ENCODE results near the gene RNF7. TPM values are rescaled to one million over a fixed set of nuclear protein-coding genes. Genes with fewer than 3 reads are reported as not detected.
"Not testable (repeated sequence)": the region's sequence is repeated elsewhere in the genome, so short reads cannot be mapped to it uniquely, and the experiment has no call there.

RNF7 gene
- total and polyA plus RNA-seq, 2 experiments from 2014 or later: 115 to 234 TPM

- Histone ChIP-seq H3K27me3 (replicated peaks; ENCODE audit: insufficient read depth) (peaks cover 6% of the 10 kb centered on the region; the same call in 1 of the 2 replicates), H3K9me3 (ENCODE audit: low read depth) (no peaks in the 10 kb centered on the region), H3K4me2 (ENCODE audit: unreplicated experiment) (no peak overlapping the region), H2AFZ (no peak overlapping the region), H3K9me2 (ENCODE audit: insufficient read depth) (no peaks in the 10 kb centered on the region), H3K4me1 (ENCODE audit: insufficient read depth) (no peaks in the 10 kb centered on the region), H4K20me1 (ENCODE audit: insufficient read depth) (no peaks in the 10 kb centered on the region), H3F3A (ENCODE audit: insufficient read depth) (no peaks in the 10 kb centered on the region), H3K79me2 (ENCODE audit: insufficient read depth) (no peaks in the 10 kb centered on the region), H3K9ac (no peak overlapping the region), H3K27ac (no peak overlapping the region), H3K4me3 (no peak overlapping the region), H3K36me3 (ENCODE audit: low read depth) (no peaks in the 10 kb centered on the region)
- 45 to 53% methylated on average over 7 of the region's 7 CpGs for WGBS, 2 experiments (ENCODE audit: low coverage in 1 of 2, low lambda C conversion rate in 2 of 2, missing lambda C conversion rate in 2 of 2)
- in situ Hi-C loops (cut with MboI): no loop called here
- TF ChIP-seq EZH2phosphoT487 (IDR thresholded peaks at IDR 0.05; ENCODE audit: insufficient read depth, low read depth) (no peak), EZH2 (IDR thresholded peaks at IDR 0.05; ENCODE audit: insufficient read depth, poor library complexity, severe bottlenecking) (no peak)
- no peak for DNase-seq
Observed at GRCh38 chr3:141699324-141699723, 38.8 kb upstream of the RNF7 start.

GRCh38 chr3:141699897-141700296 is 38.2 kb upstream of the RNF7 start:
- TF ChIP-seq EZH2 (IDR thresholded peaks at IDR 0.05; ENCODE audit: insufficient read depth, poor library complexity, severe bottlenecking) (no peak), EZH2phosphoT487 (IDR thresholded peaks at IDR 0.05; ENCODE audit: insufficient read depth, low read depth) (no peak)
- Histone ChIP-seq H3K27ac (no peak overlapping the region), H4K20me1 (ENCODE audit: insufficient read depth) (no peaks in the 10 kb centered on the region), H3K9me2 (ENCODE audit: insufficient read depth) (no peaks in the 10 kb centered on the region), H2AFZ (no peak overlapping the region), H3K4me3 (no peak overlapping the region), H3K4me2 (ENCODE audit: unreplicated experiment) (no peak overlapping the region), H3K9me3 (ENCODE audit: low read depth) (no peaks in the 10 kb centered on the region), H3K4me1 (ENCODE audit: insufficient read depth) (no peaks in the 10 kb centered on the region), H3K36me3 (ENCODE audit: low read depth) (no peaks in the 10 kb centered on the region), H3F3A (ENCODE audit: insufficient read depth) (no peaks in the 10 kb centered on the region), H3K79me2 (ENCODE audit: insufficient read depth) (no peaks in the 10 kb centered on the region), H3K9ac (no peak overlapping the region), H3K27me3 (replicated peaks; ENCODE audit: insufficient read depth) (peaks cover 6% of the 10 kb centered on the region; the same call in 1 of the 2 replicates)
- DNase-seq: no peak
- WGBS, 2 experiments (ENCODE audit: low coverage in 1 of 2, low lambda C conversion rate in 2 of 2, missing lambda C conversion rate in 2 of 2): 51 to 55% methylated on average over 6 of the region's 6 CpGs
- in situ Hi-C loops (cut with MboI): no loop called here

GRCh38 chr3:141703367-141703766 is 34.7 kb upstream of the RNF7 start:
- H3K9me2 ChIP-seq (ENCODE audit: insufficient read depth); H2AFZ ChIP-seq; H3K36me3 ChIP-seq (ENCODE audit: low read depth); DNase-seq; H3K27ac ChIP-seq; H4K20me1 ChIP-seq (ENCODE audit: insufficient read depth); H3K4me3 ChIP-seq; H3K27me3 ChIP-seq (replicated peaks; ENCODE audit: insufficient read depth); H3K9me3 ChIP-seq (ENCODE audit: low read depth); H3K9ac ChIP-seq; H3K79me2 ChIP-seq (ENCODE audit: insufficient read depth); H3K4me2 ChIP-seq (ENCODE audit: unreplicated experiment); in situ Hi-C loops (cut with MboI): not testable (repeated sequence)
- peaks cover 13% of the 10 kb centered on the region for H3K4me1 ChIP-seq (ENCODE audit: insufficient read depth)
- peaks cover 17% of the 10 kb centered on the region for H3F3A ChIP-seq (ENCODE audit: insufficient read depth)
- 90 to 95% methylated on average over 3 of the region's 3 CpGs for WGBS, 2 experiments (ENCODE audit: low coverage in 1 of 2, low lambda C conversion rate in 2 of 2, missing lambda C conversion rate in 2 of 2)

- in situ Hi-C loops (cut with MboI): no loop called here
- H3K9ac ChIP-seq: no peak overlapping the region
- no peaks in the 10 kb centered on the region for H3K9me2 ChIP-seq (ENCODE audit: insufficient read depth)
- H3K27ac ChIP-seq: peak overlapping the region; percentile 26; the same call in 1 of the 2 replicates
- no peak overlapping the region for H3K4me3 ChIP-seq
- no peak for TF ChIP-seq EZH2 (IDR thresholded peaks at IDR 0.05; ENCODE audit: insufficient read depth, poor library complexity, severe bottlenecking)
- TF ChIP-seq EZH2phosphoT487 (IDR thresholded peaks at IDR 0.05; ENCODE audit: insufficient read depth, low read depth): no peak
- DNase-seq: peak; percentile 53
- peaks cover 41% of the 10 kb centered on the region for H3F3A ChIP-seq (ENCODE audit: insufficient read depth)
- no peaks in the 10 kb centered on the region for H4K20me1 ChIP-seq (ENCODE audit: insufficient read depth)
- H3K4me1 ChIP-seq (ENCODE audit: insufficient read depth): peaks cover 27% of the 10 kb centered on the region
- no peaks in the 10 kb centered on the region for H3K9me3 ChIP-seq (ENCODE audit: low read depth)
- WGBS, 2 experiments (ENCODE audit: low coverage in 1 of 2, low lambda C conversion rate in 2 of 2, missing lambda C conversion rate in 2 of 2): 3 to 7% methylated on average over 2 of the region's 2 CpGs
- H3K36me3 ChIP-seq (ENCODE audit: low read depth): no peaks in the 10 kb centered on the region
- H3K27me3 ChIP-seq (replicated peaks; ENCODE audit: insufficient read depth): no peaks in the 10 kb centered on the region
- H3K4me2 ChIP-seq (ENCODE audit: unreplicated experiment): peak overlapping the region; percentile 6
- no peaks in the 10 kb centered on the region for H3K79me2 ChIP-seq (ENCODE audit: insufficient read depth)
- H2AFZ ChIP-seq: peak overlapping the region; percentile 52
Observed at GRCh38 chr3:141707741-141708203, 30.3 kb upstream of the RNF7 start.

- H3F3A ChIP-seq (ENCODE audit: insufficient read depth): peaks cover 41% of the 10 kb centered on the region
- DNase-seq: peak; percentile 8
- no peaks in the 10 kb centered on the region for H3K9me3 ChIP-seq (ENCODE audit: low read depth)
- no peak overlapping the region for H3K4me3 ChIP-seq
- no peak overlapping the region for H3K9ac ChIP-seq
- in situ Hi-C loops (cut with MboI): no loop called here
- H2AFZ ChIP-seq: peak overlapping the region; percentile 52
- H3K36me3 ChIP-seq (ENCODE audit: low read depth): no peaks in the 10 kb centered on the region
- H4K20me1 ChIP-seq (ENCODE audit: insufficient read depth): no peaks in the 10 kb centered on the region
- no peaks in the 10 kb centered on the region for H3K79me2 ChIP-seq (ENCODE audit: insufficient read depth)
- 87 to 88% methylated on average over 4 of the region's 4 CpGs for WGBS, 2 experiments (ENCODE audit: low coverage in 1 of 2, low lambda C conversion rate in 2 of 2, missing lambda C conversion rate in 2 of 2)
- peak overlapping the region; percentile 26; the same call in 1 of the 2 replicates for H3K27ac ChIP-seq
- H3K4me1 ChIP-seq (ENCODE audit: insufficient read depth): peaks cover 27% of the 10 kb centered on the region
- H3K9me2 ChIP-seq (ENCODE audit: insufficient read depth): no peaks in the 10 kb centered on the region
- TF ChIP-seq EZH2phosphoT487 (IDR thresholded peaks at IDR 0.05; ENCODE audit: insufficient read depth, low read depth) (no peak), EZH2 (IDR thresholded peaks at IDR 0.05; ENCODE audit: insufficient read depth, poor library complexity, severe bottlenecking) (no peak)
- peak overlapping the region; percentile 6 for H3K4me2 ChIP-seq (ENCODE audit: unreplicated experiment)
- H3K27me3 ChIP-seq (replicated peaks; ENCODE audit: insufficient read depth): no peaks in the 10 kb centered on the region
Observed at GRCh38 chr3:141708367-141708766, 29.7 kb upstream of the RNF7 start.
